Right lobe of liver (tissue), 6 donors: ENCODE results near the gene SLPI. TPM values are rescaled to one million over a fixed set of nuclear protein-coding genes. Genes with fewer than 3 reads are reported as not detected.

Source experiments
- ATAC-seq, 4 donors: fragments of 200-7000 bp; cut with Tn5 transposase; one replicate each; pipeline ENCODE4 v1.9.1; 2020; ENCODE audit warnings: mild to moderate bottlenecking in 4 of 4, moderate library complexity in 4 of 4
- DNase-seq, 3 donors: peaks; one replicate each; pipeline ENCODE4 v3.0.0-alpha.2; 2020
- H3K27ac ChIP-seq, 3 donors: fragments of 200-600 bp; one replicate each; pipeline ENCODE4 v1.8.0; 2022
- H3K27me3 ChIP-seq, 2 donors: fragments of 200-600 bp; one replicate each; pipeline ENCODE4 v1.8.0; 2022
- H3K36me3 ChIP-seq, 4 donors: fragments of 200-600 bp; sonication (generic) in 1 of 4; one replicate each; pipeline versions ENCODE4 v1.5.1 to v1.8.0; 2017 to 2022; ENCODE audit warnings: control low read depth in 1 of 4
- H3K4me1 ChIP-seq, 4 donors: fragments of 200-600 bp; sonication (generic) in 1 of 4; one replicate each; pipeline versions ENCODE4 v1.5.1 to v1.8.0; 2017 to 2022; ENCODE audit warnings: control low read depth in 1 of 4
- H3K4me3 ChIP-seq, 3 donors: fragments of 200-600 bp; one replicate each; pipeline ENCODE4 v1.8.0; 2022
- H3K9me3 ChIP-seq, 4 donors: fragments of 200-600 bp; sonication (generic) in 1 of 4; one replicate each; pipeline versions ENCODE4 v1.5.1 to v1.8.0; 2017 to 2022; ENCODE audit warnings: control low read depth in 1 of 4
- POLR2A ChIP-seq: fragments of 450-650 bp; IDR thresholded peaks from one replicate; pipeline ENCODE4 v1.6.1; 2017; ENCODE audit warnings: antibody characterized with exemption, mild to moderate bottlenecking
- WGBS: methylation state at CpG from one replicate; pipeline ENCODE4 v1.1.6; 2018; ENCODE audit warnings: low coverage, low lambda C conversion rate; ENCODE audit not compliant: insufficient coverage; ENCODE audit errors: missing lambda C conversion rate; 5-methylcytosine and 5-hydroxymethylcytosine counted together
- intact Hi-C, 2 donors: fragments of 100-400 bp; cut with DNase I; formaldehyde crosslinking; loops; one replicate each; pipeline versions ENCODE4 v1.11.2 to v1.14.1; 2022
- total RNA-seq, 6 experiments: library from RNA; depleted of rRNA in 2 of 6; stranded (reverse); fragments of >200 nt in 2 of 6; fragmentation: NEBNext Ultra II Directional in 3 of 6; extraction: Animal tissue kit (Norgen Biotek cat#: 25700) in 3 of 6; gene quantifications; one replicate each; pipeline versions ENCODE4 v1.1.0 to v1.2.4, GENCODE V29; 2016 to 2023
- TF ChIP-seq, protein P1 (sequence below), 4 donors: fragments of 200-600 bp in 3 of 4; fragments of 450-650 bp in 1 of 4; IDR thresholded peaks; one replicate each; pipeline versions ENCODE4 v1.5.1 to v1.8.0; 2016 to 2022; ENCODE audit warnings: antibody characterized with exemption in 4 of 4, mild to moderate bottlenecking in 2 of 4
- donor health status: DM: no; HTN: yes; CAD: no.
- donor health status: DM: no; HTN: no; CAD: no.
- donor health status: DM: no; HTN: no; CAD: no.
- donor health status: DM: no; HTN: yes; CAD: no.
- donor health status: DM: no; HTN: yes; CAD: no.

The SLPI gene
- total RNA-seq, 6 experiments from 2014 or later: 51.9 to 197 (median 169) TPM

GRCh38 chr20:45226287-45226686 lies 28.1 kb downstream of the SLPI start:
- Histone ChIP-seq H3K9me3 (no peaks in the 10 kb centered on the region), H3K4me1 (no peaks in the 10 kb centered on the region), H3K36me3 (no peaks in the 10 kb centered on the region), H3K27ac (no peak overlapping the region), H3K27me3 (no peaks in the 10 kb centered on the region), H3K4me3 (no peak overlapping the region)
- TF ChIP-seq, protein P1, sequence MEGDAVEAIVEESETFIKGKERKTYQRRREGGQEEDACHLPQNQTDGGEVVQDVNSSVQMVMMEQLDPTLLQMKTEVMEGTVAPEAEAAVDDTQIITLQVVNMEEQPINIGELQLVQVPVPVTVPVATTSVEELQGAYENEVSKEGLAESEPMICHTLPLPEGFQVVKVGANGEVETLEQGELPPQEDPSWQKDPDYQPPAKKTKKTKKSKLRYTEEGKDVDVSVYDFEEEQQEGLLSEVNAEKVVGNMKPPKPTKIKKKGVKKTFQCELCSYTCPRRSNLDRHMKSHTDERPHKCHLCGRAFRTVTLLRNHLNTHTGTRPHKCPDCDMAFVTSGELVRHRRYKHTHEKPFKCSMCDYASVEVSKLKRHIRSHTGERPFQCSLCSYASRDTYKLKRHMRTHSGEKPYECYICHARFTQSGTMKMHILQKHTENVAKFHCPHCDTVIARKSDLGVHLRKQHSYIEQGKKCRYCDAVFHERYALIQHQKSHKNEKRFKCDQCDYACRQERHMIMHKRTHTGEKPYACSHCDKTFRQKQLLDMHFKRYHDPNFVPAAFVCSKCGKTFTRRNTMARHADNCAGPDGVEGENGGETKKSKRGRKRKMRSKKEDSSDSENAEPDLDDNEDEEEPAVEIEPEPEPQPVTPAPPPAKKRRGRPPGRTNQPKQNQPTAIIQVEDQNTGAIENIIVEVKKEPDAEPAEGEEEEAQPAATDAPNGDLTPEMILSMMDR (IDR thresholded peaks at IDR 0.05): no peak
- intact Hi-C loops: no loop called here
- no peak for DNase-seq
- no peak for ATAC-seq
- WGBS: 71% methylated on average over 1 of the region's 1 CpG

- TF ChIP-seq, protein P1 (IDR thresholded peaks at IDR 0.05): no peak
- TF ChIP-seq POLR2A: no peak
- ATAC-seq (no peak), DNase-seq (no peak)
- no peaks in the 10 kb centered on the region for H3K27me3 ChIP-seq
- no peaks in the 10 kb centered on the region for H3K4me1 ChIP-seq
- H3K4me3 ChIP-seq: no peak overlapping the region
- H3K27ac ChIP-seq: no peak overlapping the region
- no peaks in the 10 kb centered on the region for H3K9me3 ChIP-seq
- intact Hi-C loops: no loop called here
- no peaks in the 10 kb centered on the region for H3K36me3 ChIP-seq
Measured at GRCh38 chr20:45223136-45223535, 31.2 kb downstream of the SLPI start.

DNA sequence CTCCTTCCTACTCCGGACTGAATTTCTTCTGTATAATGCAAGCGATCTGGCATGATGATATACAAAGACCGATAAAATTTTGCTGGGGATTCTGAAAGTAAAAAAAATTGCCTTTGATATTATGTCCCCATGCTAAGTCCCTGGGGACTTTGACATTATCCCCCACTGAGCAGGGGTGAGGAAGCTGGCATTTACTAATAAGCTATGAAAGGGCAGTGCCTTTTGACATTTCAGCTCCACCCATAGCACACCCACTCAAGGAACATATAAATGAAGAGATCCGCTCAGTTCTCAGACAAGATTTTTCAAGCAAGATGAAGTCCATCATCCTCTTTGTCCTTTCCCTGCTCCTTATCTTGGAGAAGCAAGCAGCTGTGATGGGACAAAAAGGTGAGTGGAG lies 33.3 kb downstream of the SLPI start, which contains the start of gene SEMG2:
SEMG2 (plus strand) TSS at position 298 of the 400 bp plus-strand sequence; CDS start at position 315, 17 bp downstream.
- Histone ChIP-seq H3K36me3 (no peaks in the 10 kb centered on the region), H3K27ac (no peak within 1 kb of the TSS), H3K9me3 (no peaks in the 10 kb centered on the region), H3K4me3 (no peak within 1 kb of the TSS), H3K4me1 (no peaks in the 10 kb centered on the region), H3K27me3 (no peaks in the 10 kb centered on the region)
- ATAC-seq: no peak
- WGBS: 74% methylated on average over 4 of the region's 4 CpGs
- intact Hi-C loops: no loop called here
- DNase-seq: no peak
- TF ChIP-seq, protein P1 (IDR thresholded peaks at IDR 0.05): no peak
- TF ChIP-seq POLR2A: no peak

DNA sequence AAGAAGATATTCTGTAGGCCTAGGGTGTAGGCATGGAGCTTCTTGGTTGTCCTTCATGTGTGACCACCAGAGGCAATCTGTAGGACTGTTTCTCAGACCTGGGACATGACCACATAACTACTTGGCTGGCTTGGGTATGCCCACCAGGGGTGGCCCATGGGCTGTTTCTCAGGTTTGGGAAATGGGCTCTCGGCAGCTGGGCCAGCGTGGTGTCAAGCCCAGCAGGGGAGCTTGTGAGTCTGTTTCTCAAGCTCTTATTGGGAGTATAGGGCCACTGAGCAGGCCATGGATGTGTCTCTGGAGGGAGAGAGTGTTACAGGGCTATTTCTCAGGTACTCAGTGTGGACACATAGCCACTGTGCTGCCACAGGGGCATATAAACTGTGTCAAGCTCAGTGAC lies 35.7 kb downstream of the SLPI start:
- H3K4me3 ChIP-seq: no peak overlapping the region
- H3K4me1 ChIP-seq: no peaks in the 10 kb centered on the region
- TF ChIP-seq, protein P1 (IDR thresholded peaks at IDR 0.05): no peak
- TF ChIP-seq POLR2A: no peak
- H3K9me3 ChIP-seq: no peaks in the 10 kb centered on the region
- intact Hi-C loops: no loop called here
- ATAC-seq: no peak
- no peak overlapping the region for H3K27ac ChIP-seq
- no CpG with 5 or more reads among the region's 2 CpGs for WGBS
- no peaks in the 10 kb centered on the region for H3K27me3 ChIP-seq
- H3K36me3 ChIP-seq: no peaks in the 10 kb centered on the region
- no peak for DNase-seq

- H3K27me3 ChIP-seq: no peaks in the 10 kb centered on the region
- 60% methylated on average over 2 of the region's 4 CpGs for WGBS
- ATAC-seq: no peak
Measured at GRCh38 chr20:45218124-45218523, 36.2 kb downstream of the SLPI start.

More at GRCh38 chr20:45218124-45218523, 36.2 kb downstream of the SLPI start:
- no peak for DNase-seq
- intact Hi-C loops: no loop called here
- H3K4me3 ChIP-seq: no peak overlapping the region
- TF ChIP-seq POLR2A: no peak
- TF ChIP-seq, protein P1 (IDR thresholded peaks at IDR 0.05): no peak
- H3K27ac ChIP-seq: no peak overlapping the region
- H3K36me3 ChIP-seq: no peaks in the 10 kb centered on the region
- no peaks in the 10 kb centered on the region for H3K9me3 ChIP-seq
- no peaks in the 10 kb centered on the region for H3K4me1 ChIP-seq
